Parathyroid adenoma (tissue), 2 donors: ENCODE data around the gene NFKB2.

Source experiments
- H2AFZ ChIP-seq: fragments of 300-600 bp; sonication (generic); one replicate; pipeline ENCODE4 v1.7.0; 2017; ENCODE audit warnings: antibody characterized with exemption, mild to moderate bottlenecking
- H3K27ac ChIP-seq: fragments of 300-600 bp; sonication (generic); one replicate; pipeline ENCODE4 v1.7.0; 2017
- H3K27me3 ChIP-seq: fragments of 300-600 bp; sonication (generic); one replicate; pipeline ENCODE4 v1.7.0; 2017; ENCODE audit warnings: low read length; ENCODE audit not compliant: control insufficient read depth, insufficient read depth
- H3K36me3 ChIP-seq: fragments of 300-600 bp; sonication (generic); one replicate; pipeline ENCODE4 v1.7.0; 2017; ENCODE audit warnings: low read length; ENCODE audit not compliant: control insufficient read depth, insufficient read depth
- H3K4me1 ChIP-seq: fragments of 300-600 bp; sonication (generic); one replicate; pipeline ENCODE4 v1.7.0; 2017; ENCODE audit warnings: control low read depth
- H3K4me2 ChIP-seq: fragments of 300-600 bp; sonication (generic); one replicate; pipeline ENCODE4 v1.7.0; 2017; ENCODE audit warnings: low read length
- H3K4me3 ChIP-seq: fragments of 300-600 bp; sonication (generic); one replicate; pipeline ENCODE4 v1.7.0; 2017; ENCODE audit warnings: low read depth, low read length
- H3K79me2 ChIP-seq: fragments of 300-600 bp; sonication (generic); one replicate; pipeline ENCODE4 v1.7.0; 2017; ENCODE audit warnings: control low read depth
- H3K9ac ChIP-seq: fragments of 300-600 bp; sonication (generic); one replicate; pipeline ENCODE4 v1.7.0; 2017; ENCODE audit warnings: mild to moderate bottlenecking
- H3K9me3 ChIP-seq: fragments of 300-600 bp; sonication (generic); one replicate; pipeline ENCODE4 v1.7.0; 2017; ENCODE audit warnings: low read length; ENCODE audit not compliant: control insufficient read depth
- TF ChIP-seq, protein P1 (sequence below): fragments of 300-600 bp; sonication (generic); IDR thresholded peaks from one replicate; pipeline ENCODE4 v1.7.0; 2017; ENCODE audit warnings: antibody characterized with exemption, mild to moderate bottlenecking
- donor health status: primary hyperparathyroidism.

The NFKB2 gene

GRCh38 chr10:102409604-102410428 is 14.3 kb downstream of the NFKB2 start:
- H3K9ac ChIP-seq, result no peak overlapping the region
- H3K9me3 ChIP-seq, result no peaks in the 10 kb centered on the region
- no peaks in the 10 kb centered on the region for H3K36me3 ChIP-seq
- H2AFZ ChIP-seq, result peak overlapping the region; percentile 70
- H3K27ac ChIP-seq, result peak overlapping the region; percentile 43
- H3K27me3 ChIP-seq, result no peaks in the 10 kb centered on the region
- peak overlapping the region; percentile 51 for H3K4me2 ChIP-seq
- no peak overlapping the region for H3K4me3 ChIP-seq
- TF ChIP-seq, protein P1, sequence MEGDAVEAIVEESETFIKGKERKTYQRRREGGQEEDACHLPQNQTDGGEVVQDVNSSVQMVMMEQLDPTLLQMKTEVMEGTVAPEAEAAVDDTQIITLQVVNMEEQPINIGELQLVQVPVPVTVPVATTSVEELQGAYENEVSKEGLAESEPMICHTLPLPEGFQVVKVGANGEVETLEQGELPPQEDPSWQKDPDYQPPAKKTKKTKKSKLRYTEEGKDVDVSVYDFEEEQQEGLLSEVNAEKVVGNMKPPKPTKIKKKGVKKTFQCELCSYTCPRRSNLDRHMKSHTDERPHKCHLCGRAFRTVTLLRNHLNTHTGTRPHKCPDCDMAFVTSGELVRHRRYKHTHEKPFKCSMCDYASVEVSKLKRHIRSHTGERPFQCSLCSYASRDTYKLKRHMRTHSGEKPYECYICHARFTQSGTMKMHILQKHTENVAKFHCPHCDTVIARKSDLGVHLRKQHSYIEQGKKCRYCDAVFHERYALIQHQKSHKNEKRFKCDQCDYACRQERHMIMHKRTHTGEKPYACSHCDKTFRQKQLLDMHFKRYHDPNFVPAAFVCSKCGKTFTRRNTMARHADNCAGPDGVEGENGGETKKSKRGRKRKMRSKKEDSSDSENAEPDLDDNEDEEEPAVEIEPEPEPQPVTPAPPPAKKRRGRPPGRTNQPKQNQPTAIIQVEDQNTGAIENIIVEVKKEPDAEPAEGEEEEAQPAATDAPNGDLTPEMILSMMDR, result no peak
- H3K79me2 ChIP-seq, result no peaks in the 10 kb centered on the region
- peaks cover 12% of the 10 kb centered on the region for H3K4me1 ChIP-seq

- Histone ChIP-seq H3K27ac (peak overlapping the region; percentile 43), H3K4me1 (peaks cover 12% of the 10 kb centered on the region), H3K27me3 (no peaks in the 10 kb centered on the region), H3K79me2 (no peaks in the 10 kb centered on the region), H3K9me3 (no peaks in the 10 kb centered on the region), H3K4me3 (no peak overlapping the region), H3K4me2 (no peak overlapping the region), H3K9ac (no peak overlapping the region), H3K36me3 (no peaks in the 10 kb centered on the region), H2AFZ (peak overlapping the region; percentile 70)
- TF ChIP-seq, protein P1, result no peak
Observed at GRCh38 chr10:102410429-102411073, 15.0 kb downstream of the NFKB2 start.

DNA sequence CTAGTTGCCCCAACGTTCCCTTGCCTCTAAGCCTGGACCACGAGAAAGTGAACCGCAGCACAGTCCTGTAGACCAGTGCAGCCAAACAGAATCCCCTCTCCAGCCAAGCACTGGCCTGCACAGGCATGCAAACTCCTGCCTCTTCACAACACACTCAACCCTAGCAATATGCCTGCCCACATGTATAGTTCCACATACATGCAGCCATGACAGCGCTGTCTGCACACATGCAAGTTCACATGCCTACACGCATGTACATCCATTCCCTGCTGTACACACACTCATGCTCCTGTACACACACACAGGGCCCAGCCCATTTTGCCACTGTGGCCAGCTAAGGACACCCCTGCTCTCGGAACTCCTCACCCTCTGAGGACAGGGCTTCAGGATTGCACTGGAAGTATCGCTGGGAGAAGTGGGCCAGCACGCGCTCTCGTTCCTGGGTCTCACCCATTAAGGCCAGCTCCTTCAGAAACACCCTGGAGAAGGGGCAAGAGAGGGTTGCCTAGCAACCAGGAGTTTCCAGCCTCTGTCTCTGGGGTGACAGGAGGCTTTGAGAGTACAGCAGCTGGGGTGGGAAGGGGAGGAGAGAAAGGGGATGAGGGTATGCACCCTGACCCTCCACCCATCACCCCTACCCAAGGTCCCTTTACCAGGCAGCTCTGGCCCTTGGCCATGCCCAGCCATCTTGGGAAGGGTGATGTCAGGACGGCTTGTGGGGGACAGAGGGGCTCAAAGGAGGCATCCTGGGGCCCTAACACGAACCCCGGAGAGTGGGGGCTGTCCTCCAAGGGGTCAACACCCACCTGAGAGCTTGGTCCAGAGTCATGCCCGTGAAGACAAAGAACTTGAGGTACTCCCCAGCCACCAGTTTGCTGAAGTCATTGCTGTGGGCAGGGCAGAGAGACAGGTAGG is 16.1 kb downstream of the NFKB2 start:
- Histone ChIP-seq H3K4me2 (no peak overlapping the region), H3K4me1 (peaks cover 12% of the 10 kb centered on the region), H2AFZ (no peak overlapping the region), H3K9ac (no peak overlapping the region), H3K36me3 (no peaks in the 10 kb centered on the region), H3K27me3 (no peaks in the 10 kb centered on the region), H3K79me2 (no peaks in the 10 kb centered on the region), H3K27ac (no peak overlapping the region), H3K4me3 (no peak overlapping the region), H3K9me3 (no peaks in the 10 kb centered on the region)
- TF ChIP-seq, protein P1, result no peak

DNA sequence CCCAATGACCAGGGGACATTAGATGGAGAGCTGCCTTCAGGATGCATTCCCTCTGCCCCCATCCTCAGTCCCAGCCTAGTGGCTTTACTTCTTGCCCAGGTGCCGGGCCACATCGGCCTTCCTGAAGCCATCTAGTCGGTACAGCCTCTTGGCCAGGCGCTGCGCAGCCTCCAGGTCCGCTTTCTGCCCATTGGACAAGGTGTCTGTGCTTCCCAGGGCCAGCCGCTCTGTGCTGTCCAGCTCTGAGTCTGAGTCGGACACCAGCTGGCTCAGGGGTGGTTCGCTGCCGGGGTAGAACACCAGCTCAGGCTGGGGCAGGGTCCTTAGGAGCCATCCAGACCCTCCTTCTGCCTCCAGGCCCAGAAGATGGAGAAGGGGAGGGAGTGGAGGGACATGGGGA is 16.8 kb downstream of the NFKB2 start:
- no peaks in the 10 kb centered on the region for H3K27me3 ChIP-seq
- peaks cover 12% of the 10 kb centered on the region for H3K4me1 ChIP-seq
- H3K9ac ChIP-seq, result no peak overlapping the region
- H2AFZ ChIP-seq, result no peak overlapping the region
- H3K36me3 ChIP-seq, result no peaks in the 10 kb centered on the region
- H3K79me2 ChIP-seq, result no peaks in the 10 kb centered on the region
- H3K4me3 ChIP-seq, result no peak overlapping the region
- H3K4me2 ChIP-seq, result no peak overlapping the region
- no peaks in the 10 kb centered on the region for H3K9me3 ChIP-seq
- H3K27ac ChIP-seq, result no peak overlapping the region
- TF ChIP-seq, protein P1, result no peak
